Occipital lobe (tissue), 2 donors: ENCODE results near the gene MTR. TPM values are rescaled to one million over a fixed set of nuclear protein-coding genes. Genes with fewer than 3 reads are reported as not detected.

Experiments used
- DNase-seq: peaks from one replicate; lab custom pipeline; 2025; lab: John Stamatoyannopoulos, UW
- total RNA-seq: library from RNA; depleted of rRNA; stranded (reverse); fragments of >200 nt; gene quantifications from one replicate; pipeline ENCODE4 v1.2.3, GENCODE V29; 2014

Gene MTR
- total RNA-seq, 1 donor from 2014 or later: 28.4 TPM

DNA sequence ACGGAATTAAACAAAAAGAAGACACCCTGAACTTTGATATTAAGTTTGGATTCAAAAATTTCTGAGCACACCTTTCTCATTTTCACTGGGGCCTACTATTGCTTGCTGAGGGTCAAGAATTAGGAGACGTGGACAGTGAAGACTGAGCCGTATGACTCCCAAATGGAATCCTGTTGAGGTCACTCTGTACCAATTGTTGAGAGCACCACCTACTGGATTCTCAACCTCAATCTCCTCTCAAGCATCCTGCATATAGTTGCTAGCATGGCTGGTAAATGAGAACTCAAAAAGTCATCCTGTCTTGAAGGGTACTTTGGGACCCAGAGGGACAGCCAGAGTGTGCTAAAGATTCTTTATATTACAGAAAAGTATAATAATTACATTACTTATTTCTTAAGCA is 20.2 kb upstream of the MTR start:
- DNase-seq: no peak

DNA sequence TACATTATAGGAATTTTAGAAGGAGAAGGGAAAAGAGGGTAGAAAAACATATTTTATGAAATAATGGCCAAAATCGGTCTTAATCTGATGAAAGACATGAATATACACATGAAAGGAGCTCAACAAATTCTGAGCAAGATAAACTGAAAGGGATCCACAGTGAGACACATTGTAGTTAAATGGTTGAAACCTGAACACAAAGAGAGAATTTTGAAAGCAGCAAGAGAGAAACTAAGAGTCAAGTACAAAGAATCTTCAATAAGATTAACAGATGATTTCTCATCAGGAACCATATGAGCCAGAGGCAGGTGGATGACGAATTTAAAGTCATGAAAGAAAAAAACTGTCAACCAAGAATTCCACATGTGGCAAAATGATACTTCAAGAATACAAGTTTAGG is 15.8 kb upstream of the MTR start:
- DNase-seq: no peak

DNA sequence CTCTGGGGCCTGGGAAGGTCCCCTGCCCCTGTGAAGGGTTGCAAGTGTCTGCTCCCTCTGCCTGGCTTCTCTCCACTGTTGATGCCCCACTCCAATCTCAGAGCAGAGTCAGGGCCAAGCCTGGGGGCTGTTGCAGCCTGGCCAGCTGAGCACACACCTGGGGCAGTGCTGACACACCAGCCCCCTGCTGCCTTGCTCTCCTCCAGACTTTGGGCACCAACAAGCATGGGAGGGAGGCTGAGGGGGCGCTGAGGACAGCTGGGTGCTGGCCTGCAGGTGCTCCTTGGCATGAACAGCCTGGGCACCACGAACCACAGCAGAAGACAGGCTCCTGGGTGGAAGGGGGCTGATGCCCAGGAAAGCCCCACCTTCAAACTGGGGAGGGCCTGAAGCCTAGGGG is 9.6 kb upstream of the MTR start:
- DNase-seq: no peak

DNA sequence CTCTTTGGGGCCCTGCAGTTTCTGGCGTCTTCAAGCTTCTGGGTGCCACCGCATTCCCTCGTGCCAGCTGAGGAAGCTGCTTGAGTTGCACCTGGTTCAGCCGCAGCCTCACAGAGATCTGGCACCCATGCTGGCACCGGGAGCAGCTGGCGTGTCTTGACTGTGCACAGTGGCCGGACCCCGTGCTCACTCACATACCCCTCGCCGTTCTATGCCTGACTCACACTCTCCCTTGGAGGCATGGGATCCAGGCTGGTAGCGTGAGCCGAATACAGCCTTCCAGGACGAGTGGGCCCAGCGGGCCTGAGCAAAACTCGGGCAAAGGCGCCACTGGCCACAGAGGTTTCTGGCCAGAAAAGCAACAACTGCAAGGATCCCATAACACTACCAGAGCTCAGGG is 8.6 kb upstream of the MTR start:
- no peak for DNase-seq

DNA sequence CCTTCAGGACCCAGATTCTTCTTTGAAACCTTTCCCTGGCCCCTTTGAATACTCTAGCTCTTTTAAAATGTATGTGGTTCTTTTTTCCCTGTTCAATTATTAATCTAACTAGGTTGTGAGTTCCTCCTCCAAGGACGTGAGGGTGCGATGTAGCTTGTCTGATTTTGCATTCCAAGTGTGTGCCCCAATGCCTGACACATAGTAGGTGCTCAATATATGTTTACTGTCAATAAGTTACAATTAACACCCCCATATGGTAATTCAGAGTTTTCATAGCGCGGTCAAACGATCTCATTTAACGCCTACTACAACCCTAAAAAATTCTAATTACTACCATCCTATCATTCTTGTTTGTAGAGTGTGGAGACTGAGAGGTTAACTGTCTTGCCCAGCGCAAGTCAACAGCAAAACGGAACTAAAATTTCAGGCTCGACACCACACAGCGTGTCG is 482 bp upstream of the MTR start:
- DNase-seq: no peak

DNA sequence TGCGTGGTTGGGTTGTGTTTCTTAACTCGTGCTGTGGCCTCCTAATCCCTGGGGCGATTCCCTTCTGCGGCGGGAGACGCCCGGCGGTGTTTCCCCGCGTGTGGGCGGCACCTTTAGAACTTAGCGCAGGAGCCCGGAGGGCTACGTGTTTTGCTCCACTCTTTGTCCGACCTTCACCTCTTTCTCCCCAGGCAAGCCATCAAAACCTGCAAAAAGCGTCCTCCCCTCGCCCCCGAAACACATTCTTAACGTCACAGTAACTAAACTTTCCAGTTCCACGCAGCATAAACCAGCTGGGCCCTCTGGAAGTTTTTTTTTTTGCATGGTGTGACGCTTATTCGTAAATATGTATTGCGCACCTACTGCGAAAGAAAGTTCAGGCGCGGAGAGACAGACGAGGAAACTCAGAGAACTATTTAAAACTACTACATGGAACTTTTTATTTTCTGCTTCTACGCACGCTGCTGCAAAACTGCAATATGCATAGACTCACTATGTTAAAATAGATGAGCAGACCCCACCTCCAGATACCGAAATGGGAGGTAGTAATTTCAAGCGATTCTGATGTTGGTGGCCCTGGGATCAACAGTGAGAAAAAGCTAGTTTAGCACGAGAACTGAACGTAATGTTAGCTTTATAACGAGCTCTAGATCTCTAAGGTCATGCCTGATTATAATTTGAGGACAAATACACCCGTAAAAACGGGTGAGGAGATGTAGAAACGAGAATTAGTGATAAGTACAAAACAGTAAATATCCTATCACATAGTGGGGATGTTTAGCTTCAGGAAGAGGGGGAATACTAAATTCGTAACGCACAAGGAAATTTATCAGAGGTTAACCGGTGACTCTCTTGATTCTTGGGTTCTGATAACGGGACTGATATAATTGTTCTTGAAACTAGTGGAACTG is 920 bp downstream of the MTR start:
- DNase-seq: no peak

DNA sequence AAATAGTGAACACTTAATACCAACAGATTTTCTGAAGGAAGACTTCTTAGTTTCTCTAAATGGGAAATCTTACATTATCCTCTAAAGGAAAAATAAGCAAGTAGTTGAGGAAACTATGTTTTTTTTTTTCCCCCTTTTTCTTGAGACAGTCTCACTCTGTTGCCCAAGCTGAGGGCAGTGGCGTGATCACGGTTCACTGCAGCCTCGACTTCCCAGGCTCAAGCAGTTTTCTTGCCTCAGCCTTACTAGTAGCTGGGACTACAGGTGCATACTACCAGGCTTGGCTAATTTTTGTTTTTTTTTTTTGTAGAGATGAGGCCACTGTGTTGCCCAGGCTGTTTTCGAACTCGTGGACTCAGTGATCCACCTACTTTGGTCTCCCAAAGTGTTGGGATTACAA is 3.9 kb downstream of the MTR start:
- no peak for DNase-seq

DNA sequence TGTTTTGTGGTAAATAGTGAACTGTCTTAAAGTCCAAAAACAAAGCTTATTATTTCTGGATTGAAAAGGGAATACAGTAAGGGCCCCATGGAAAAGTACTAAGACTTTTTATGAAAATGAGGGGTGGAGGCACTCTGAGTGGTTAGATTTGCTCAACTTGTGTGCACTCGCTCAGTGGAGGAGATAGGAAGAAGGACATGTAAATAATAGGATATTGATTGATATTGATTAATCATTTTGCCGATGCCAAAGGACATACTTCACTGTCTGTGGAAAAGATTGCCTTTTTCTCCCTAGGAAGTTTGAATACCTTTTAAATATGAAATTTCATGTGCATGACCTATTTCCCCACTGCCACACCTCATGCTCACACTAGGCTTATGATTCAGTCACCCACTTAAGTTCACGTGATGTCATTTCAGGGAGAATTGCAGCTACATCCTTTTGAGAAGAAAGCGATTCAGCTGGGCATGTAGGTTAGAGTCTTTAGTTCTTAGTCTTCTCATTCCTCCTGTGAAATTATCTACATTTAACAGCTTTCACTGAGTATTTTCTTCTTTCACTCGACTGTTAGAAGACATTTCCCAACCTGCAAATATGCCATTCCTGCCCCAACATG is 5.0 kb downstream of the MTR start:
- no peak for DNase-seq

DNA sequence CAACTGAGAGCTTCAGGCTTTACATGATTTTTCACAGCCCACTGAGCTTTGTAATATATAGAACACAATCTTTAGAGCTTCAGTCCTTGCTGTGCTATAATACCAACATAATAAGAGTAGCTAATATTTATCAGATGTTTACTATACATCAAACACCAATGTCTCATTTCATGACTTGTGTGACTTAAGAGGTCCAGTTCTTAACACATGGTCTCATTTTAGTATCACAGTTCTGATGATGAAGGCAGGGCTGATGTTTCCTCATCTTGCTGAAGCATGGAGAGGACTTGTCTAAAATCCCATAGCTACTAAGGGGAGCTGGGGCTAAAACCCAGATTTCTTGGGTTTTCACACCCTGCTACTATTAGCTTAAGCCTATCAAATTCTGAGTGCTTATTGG is 5.5 kb downstream of the MTR start:
- DNase-seq: no peak

DNA sequence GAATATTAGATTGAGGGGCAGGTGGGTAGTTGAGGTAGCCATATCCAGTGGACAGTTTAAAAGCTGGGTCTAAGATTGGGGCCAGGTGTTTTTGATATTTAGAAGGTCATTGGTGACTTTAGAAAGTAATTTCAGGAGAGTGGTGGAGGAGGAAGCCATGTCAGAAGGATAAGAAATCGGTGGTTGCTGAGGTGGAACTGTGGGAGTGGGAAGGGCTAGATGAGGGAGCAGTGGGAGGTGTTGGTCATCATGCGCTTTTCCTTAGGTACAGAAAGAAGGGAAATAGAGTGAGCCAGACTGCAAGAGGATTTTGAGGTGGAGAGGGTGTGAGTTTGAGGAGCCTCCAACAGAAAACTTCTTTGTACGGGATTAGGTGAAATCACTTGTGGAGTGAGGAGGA is 7.2 kb downstream of the MTR start:
- no peak for DNase-seq

DNA sequence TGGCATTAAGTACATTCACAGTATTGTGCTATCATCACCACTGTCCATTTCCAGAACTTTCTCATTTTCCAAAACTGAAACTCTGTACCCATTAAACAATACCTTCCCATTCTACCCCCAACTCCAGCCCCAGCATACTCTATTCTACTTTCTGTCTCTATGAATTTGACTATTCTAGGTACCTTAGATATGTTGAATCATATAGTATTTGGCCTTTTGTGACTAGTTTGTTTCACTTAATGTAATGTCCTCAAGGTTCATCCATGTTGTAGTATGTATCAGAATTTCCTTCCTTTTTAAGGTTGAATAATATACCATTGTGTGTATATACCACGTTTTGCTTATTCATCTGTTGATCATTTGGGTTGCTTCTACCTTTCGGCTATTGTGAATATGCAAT is 11.5 kb downstream of the MTR start:
- DNase-seq: no peak

DNA sequence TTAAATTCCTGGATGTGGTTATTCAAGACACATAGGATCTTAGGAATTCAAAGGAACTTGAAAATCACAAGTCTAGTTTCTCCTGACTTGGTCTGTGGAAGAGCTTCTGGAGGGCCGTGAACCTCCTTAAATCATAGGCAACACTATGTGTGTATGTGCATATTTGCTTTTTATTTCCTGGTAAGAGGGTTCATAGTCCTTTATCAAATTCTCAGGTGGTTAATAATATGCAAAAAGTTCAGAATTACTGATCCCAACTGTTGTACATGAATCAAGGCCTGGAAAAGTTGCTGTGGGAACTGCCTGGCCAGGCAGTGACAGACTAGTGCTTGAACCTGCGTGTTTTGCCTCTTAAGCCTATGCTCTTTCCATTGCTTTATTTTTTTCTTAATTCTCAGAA is 12.9 kb downstream of the MTR start:
- no peak for DNase-seq

DNA sequence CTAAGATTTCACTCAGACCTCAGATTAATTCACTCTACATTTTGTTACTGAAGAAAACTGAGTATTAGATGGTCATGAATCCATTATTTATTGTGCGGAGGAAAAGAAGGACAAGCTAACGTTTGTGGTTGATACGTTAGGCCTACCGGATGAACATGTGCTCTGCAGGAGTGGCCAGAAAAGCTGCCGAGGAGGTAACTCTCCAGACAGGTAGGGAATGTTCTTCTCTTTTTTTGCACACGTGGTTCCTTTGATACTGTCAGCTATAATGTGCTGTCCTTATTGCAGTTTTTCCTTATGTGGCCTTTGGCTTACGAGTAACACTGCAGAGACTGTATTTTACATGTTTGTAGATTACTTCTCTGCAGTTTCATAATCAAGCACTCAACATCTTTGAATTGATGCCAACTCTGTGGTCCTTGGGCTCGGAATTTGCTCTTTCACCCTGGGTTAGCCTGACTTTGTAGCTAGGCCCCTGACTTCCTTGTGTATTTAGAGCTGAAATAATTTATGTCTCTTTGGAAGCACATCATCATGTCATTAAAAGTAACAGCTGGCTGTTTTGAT is 13.6 kb downstream of the MTR start:
- DNase-seq: no peak

DNA sequence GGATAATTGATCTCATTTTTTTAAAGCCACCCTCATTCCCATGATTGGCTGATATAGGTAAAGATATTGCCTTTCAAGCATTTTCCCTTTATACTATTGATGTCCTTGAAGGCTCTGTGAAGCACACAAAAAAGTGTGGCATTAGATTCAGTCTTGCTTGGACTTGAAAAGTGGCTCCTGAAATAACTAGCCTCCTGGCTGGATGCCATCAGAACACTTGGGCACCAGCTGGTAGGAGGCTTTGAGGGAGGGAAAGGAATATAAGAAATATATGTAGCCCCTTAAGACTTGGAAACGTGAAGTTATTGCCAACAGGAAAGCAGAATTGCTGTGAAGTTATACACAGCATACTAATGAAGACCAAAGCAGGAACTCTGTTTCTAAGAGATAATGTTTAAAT is 14.1 kb downstream of the MTR start:
- DNase-seq: no peak

DNA sequence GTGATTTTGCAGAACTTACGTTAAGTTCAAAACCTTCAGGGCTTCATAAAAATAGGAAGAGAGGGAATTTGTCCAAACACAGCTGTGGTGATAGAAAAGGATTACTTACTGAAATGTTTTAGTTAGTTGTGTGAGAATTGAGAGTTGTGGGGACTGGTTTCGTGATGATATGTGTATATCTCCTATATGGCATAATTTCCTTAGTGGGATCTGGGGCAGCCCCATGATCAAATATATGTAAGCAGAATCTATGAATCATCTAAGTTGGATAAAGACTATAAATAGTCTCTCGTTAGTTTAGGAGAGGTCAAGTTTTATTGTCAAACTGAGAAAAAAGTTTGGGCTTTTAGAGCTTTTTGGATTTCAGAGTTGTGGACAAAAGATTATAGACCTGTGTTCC is 14.9 kb downstream of the MTR start:
- DNase-seq: no peak

DNA sequence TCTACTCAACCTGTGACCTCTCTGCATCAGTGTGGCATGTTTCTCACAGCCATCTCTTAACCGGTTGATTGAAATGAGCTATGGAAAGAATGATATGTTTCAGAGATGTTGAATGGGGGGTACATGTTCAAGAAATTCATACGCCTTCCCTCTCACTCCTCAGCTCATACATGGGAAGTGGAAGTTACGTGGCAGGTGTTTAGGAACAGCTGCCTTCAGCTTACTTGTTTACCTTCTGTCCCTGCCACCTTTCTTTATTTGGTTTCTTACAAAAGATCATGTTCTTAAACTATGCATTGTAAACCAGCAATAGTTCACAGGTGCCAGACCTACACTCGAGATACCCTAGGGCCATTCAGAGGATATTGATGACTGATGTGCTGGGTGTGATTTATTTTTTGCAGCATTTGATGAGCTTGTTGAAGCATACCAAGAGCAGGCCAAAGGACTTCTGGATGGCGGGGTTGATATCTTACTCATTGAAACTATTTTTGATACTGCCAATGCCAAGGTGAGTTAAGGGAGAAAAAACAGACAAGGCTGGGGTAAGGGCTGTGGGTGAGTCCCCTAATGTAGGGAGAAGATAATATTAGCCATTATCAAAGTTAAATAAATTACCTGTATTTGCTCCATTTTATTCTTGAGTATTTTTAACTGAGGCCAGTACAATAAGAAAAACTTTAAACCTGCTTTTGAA is 17.4 kb downstream of the MTR start:
- DNase-seq: no peak

DNA sequence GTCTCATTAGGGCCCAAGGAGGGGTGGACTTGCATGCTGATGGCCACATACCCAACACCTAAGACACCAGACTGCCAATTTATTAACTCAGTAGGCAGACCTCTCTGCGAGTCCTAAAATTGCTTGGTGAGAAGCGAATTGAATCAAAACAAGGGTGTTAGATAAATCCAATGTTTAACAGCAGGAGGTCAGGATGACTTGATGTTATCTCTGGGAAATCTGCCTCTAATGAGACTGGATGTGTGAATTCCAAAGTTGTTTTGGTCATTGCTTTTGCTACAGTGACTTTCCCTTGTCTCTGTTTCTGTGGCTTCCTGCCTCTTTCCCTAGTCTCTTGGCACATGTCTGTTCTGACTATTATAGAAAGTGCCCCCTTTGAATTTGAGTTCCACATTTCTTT is 20.8 kb downstream of the MTR start:
- DNase-seq: no peak

DNA sequence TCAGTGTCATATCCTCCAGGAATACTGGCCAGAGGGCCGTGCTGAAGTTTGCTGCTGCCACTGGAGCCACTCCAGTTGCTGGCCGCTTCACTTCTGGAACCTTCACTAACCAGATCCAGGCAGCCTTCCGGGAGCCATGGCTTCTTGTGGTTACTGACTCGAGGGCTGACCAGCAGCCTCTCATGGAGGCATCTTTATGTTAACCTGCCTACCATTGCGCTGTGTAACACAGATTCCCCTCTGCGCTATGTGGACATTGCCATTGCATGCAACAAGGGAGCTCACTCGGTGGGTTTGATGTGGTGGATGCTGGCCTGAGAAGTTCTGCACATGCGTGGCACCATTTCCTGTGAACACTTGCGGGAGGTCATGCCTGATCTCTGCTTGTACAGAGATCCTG is 24.8 kb downstream of the MTR start:
- no peak for DNase-seq

DNA sequence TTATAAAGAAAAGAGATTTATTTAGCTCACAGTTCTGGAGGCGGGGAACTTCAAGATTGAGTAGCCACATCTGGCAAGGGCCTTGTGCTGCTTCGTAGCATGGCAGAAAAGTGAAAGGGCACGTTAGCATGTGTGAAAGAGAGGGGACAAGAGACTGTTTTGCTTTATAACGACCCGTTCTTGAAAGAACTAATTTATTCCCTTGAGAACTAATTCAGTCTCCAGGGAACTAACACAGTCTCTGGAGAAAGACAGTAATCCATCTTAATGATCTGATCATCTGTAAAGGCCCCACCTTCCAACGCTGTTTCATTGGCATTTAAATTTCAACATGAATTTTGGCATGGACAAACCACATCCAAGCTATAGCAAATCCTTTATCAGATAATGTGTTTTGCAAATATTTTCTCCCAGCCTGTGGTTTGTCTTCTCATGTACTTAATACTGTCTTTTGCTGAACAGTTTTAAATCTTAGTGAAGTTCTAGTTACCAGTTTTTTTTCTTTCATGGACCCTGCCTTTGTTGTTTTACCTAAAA is 26.1 kb downstream of the MTR start:
- DNase-seq: no peak

DNA sequence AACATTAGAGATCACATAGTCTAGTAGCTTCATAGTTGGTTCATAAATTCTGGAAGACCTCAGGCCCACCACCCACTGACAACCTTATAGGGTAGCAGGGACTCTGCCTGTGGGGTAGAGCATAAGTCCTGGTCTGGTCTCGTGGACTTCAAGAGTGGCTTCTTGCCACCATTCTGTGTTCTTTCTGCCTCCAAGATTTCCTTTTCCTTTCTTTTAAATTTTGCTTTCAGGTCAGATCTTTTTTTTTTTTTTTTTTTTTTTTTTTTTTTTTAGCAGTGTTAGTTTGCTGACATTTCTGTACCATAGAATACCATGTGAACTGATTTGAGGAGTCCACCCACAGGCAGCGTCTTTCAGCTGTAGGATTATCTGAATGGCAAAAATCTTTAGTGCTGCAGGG is 28.5 kb downstream of the MTR start:
- DNase-seq: no peak

DNA sequence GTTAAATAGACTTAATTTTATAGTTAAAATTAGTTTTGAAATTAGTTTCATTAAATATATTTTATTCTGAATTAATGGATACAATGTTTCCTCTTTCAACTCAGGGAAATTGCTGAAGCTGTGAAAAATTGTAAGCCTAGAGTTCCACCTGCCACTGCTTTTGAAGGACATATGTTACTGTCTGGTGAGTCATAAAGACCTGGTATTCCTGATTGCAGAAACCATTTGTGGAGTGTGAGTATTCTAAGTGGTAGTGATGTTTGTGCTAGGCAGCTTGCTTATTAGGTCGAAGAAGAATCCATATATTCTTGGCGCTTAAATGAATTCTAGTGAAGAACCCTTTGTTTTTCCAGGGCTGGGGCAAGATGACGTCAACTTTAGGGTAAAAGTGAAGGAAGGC is 34.0 kb downstream of the MTR start:
- DNase-seq: no peak

DNA sequence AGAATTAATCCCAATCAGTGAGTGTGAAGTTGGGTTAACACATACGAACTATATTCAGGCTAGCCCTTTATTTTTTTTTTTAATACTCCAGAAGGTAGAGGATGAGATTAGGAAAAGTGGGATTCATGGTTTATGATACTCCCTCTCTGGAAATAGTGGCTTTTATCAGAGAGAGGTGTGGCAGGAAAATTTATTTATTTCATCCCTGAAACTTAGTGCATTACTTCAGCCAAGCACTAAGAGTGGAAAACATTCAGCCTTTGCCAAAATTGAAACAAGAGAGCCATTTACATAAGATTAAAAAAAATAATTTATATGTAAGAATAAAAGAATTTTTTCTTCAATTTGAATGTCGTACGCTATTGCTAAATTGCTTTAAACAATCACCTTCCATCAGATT is 35.0 kb downstream of the MTR start:
- no peak for DNase-seq
